ENCODE results near the gene PNCK. TPM values are rescaled to one million over a fixed set of nuclear protein-coding genes. Genes with fewer than 3 reads are reported as not detected.
A peak's percentile ranks its signal among the peaks of the same experiment; 100 is the strongest.

The PNCK gene
- total RNA-seq, 1 experiment from 2014 or later = 26.8 TPM

GRCh38 chrX:153667281-153667955 is 6.2 kb downstream of the PNCK start:
- H3K27ac ChIP-seq (ENCODE audit: insufficient read length, low read depth, low read length) = no peak overlapping the region
- no peaks in the 10 kb centered on the region for H3K79me2 ChIP-seq (ENCODE audit: insufficient read depth, low read length)
- no peak overlapping the region for H3K18ac ChIP-seq (ENCODE audit: insufficient read length, low read depth, low read length)
- no peak overlapping the region for H3T11ph ChIP-seq (ENCODE audit: low read length)
- no peak overlapping the region for H2AK5ac ChIP-seq (ENCODE audit: insufficient read length, low read length)
- H3K4ac ChIP-seq (ENCODE audit: low read depth, low read length) = no peak overlapping the region
- no peak overlapping the region for H3K56ac ChIP-seq (ENCODE audit: insufficient read length, low read depth, low read length)
- no peak overlapping the region for H3K9ac ChIP-seq (ENCODE audit: extremely low read depth, insufficient read length, low read length)
- no peaks in the 10 kb centered on the region for H3K27me3 ChIP-seq (ENCODE audit: insufficient read depth, low read length)
- H2BK120ac ChIP-seq (ENCODE audit: low read depth, low read length, poor library complexity, severe bottlenecking) = no peak overlapping the region
- H3K4me2 ChIP-seq (ENCODE audit: insufficient read depth, insufficient read length, low read length) = no peak overlapping the region
- no peak overlapping the region for H4K8ac ChIP-seq (replicated peaks; ENCODE audit: insufficient read length, low read depth, low read length)
- no peak overlapping the region for H4K91ac ChIP-seq (ENCODE audit: insufficient read length, low read depth, low read length)
- WGBS (ENCODE audit: extremely low coverage, insufficient read length, low lambda C conversion rate) = no CpG with 5 or more reads among the region's 11 CpGs
- H3K23me2 ChIP-seq (ENCODE audit: insufficient read length, low read depth, low read length, poor library complexity, severe bottlenecking) = no peaks in the 10 kb centered on the region
- H3K4me1 ChIP-seq (ENCODE audit: insufficient read depth, low read length) = no peaks in the 10 kb centered on the region
- peaks cover 0 to 12% (median 10%) of the 10 kb centered on the region in 3 experiments; a peak in 6 of 7 replicates for H3K36me3 Mint-ChIP-seq (ENCODE audit: insufficient read depth in 1 of 3, low read depth in 3 of 3)
- no peak overlapping the region for H2BK15ac ChIP-seq (ENCODE audit: low read depth, low read length)
- no peaks in the 10 kb centered on the region for H4K20me1 ChIP-seq (ENCODE audit: control insufficient read depth, insufficient read depth, insufficient read length)
- H3K23ac ChIP-seq (ENCODE audit: insufficient read length, low read depth, low read length) = no peak overlapping the region
- no peak overlapping the region for H2AFZ ChIP-seq (ENCODE audit: low read length)
- no peak for DNase-seq
- H2BK12ac ChIP-seq (ENCODE audit: insufficient read length, low read depth, low read length) = no peak overlapping the region
- H4K5ac ChIP-seq (ENCODE audit: insufficient read length, low read depth, low read length) = no peak overlapping the region
- H3K27ac Mint-ChIP-seq = no peak overlapping the region
- H3K27me3 Mint-ChIP-seq (ENCODE audit: low read depth) = peaks cover 46% of the 10 kb centered on the region
- H3K9me3 Mint-ChIP-seq = peaks cover 67 to 77% of the 10 kb centered on the region in 2 experiments
- H3K9me3 ChIP-seq (ENCODE audit: control insufficient read depth, low read depth, low read length) = peaks cover 15% of the 10 kb centered on the region
- H2BK20ac ChIP-seq (ENCODE audit: low read depth, low read length, poor library complexity, severe bottlenecking) = no peak overlapping the region
- peaks cover 4 to 9% of the 10 kb centered on the region in 2 experiments for H3K4me1 Mint-ChIP-seq
- no peaks in the 10 kb centered on the region for H3K79me1 ChIP-seq (ENCODE audit: insufficient read depth, low read depth, low read length, poor library complexity, severe bottlenecking)
- no peak overlapping the region for H3K14ac ChIP-seq (ENCODE audit: insufficient read depth, low read length)
- no peak overlapping the region for H2BK5ac ChIP-seq (ENCODE audit: insufficient read length, low read length)
- TF ChIP-seq CTCF (conservative IDR thresholded peaks at IDR 0.05) = no peak
- H3K4me3 Mint-ChIP-seq = peak overlapping the region; percentile 53 to 61
